HG03103 (cell line): ENCODE results near the gene SHC3.

Experiments
- ATAC-seq: cut with Tn5 transposase; IDR thresholded peaks from one replicate; pipeline ENCODE4 v1.9.1; 2021; ENCODE audit warnings: low read depth; ENCODE audit not compliant: unreplicated experiment

SHC3 gene

DNA sequence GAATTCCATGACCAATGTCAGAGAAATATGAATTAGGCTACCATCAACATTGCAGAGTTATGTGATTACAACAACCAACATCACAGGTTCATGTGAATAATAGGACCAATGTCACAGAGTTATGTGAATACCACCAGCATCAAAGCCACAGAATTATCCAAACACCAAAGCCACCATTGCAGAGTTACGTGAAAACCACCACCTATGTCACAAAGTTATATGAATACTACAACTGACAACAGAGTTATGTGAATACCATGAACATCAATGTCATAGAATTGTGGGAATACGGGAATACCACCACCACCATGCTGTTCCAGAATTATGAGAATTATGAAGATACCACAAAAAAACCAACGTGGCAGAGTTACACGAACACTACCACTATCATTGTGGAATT, 64.8 kb downstream of the SHC3 start:
- ATAC-seq, result no peak

GRCh38 chr9:89112243-89112642, 66.4 kb downstream of the SHC3 start:
- ATAC-seq, result no peak

- no peak for ATAC-seq
These were observed 69.0 kb downstream of the SHC3 start for GRCh38 chr9:89109666-89110065.

DNA sequence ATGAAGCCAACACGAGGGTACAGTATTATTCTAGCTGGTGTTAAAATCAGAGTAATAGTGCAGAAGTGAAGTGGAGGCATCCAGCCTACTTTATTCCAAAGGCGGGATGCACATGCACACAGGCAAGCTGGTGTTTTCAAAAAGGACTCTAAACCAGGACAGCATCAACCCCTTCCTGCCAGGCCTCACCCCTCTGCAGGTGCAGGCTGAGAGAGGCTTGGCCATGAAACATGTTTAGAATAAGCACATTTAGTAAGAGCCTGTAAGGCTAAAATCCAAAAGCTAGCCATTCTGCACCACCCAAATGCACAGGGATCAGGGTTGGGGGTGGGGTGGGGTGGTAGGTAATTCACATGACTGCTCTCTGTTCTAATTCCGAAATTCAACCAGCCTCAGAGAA, 71.2 kb downstream of the SHC3 start:
- ATAC-seq, result no peak

DNA sequence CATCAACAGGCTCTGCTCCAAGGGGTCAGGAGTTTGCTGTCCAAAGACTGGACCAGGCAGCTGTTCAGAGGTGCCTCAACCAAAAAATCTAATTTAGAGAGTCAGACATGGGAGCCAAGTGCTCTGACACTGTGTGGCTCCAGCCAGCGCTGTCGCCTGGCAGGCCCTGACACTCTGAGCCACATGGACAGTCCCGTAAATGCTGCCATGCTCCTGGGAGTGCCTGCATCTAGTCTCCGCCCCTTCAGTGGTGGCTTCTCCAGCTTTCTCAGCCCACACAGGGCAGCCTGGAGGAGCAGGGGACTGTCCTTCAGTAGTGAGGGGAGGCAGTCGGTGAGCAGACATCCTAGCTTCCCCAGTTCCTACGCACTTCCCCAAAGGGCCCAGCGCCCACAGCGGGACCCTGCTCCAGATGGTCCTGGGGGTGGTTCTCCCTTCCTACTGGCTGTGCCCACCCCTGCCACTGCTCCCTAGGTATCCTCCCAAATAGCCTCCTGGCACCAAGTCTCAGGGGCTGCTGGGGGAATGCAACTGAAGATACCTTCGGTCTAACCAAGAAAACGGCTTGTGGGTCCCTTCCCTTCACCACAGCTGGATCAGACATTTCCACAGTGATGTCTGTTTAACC, 72.3 kb downstream of the SHC3 start:
- no peak for ATAC-seq

DNA sequence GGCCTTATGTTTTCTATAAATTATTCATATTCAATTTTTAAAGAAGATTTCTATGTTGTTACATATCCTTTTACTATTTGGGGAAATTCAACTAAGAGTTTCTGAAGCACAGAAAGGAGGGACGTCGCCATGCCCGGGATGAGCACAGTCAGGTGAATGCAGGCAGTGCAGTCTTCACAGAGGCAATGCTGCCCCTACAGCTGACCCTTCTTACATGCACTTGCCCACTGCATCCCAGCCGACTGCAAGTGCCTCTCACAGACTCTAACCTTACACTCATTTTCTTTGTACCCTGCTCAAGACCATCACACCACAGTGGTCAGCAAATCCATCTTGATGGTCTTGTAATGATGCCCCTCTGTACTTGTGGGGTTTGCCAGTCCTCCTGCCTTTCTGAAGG, 73.8 kb downstream of the SHC3 start:
- no peak for ATAC-seq

GRCh38 chr9:89097219-89097618, 81.4 kb downstream of the SHC3 start:
- ATAC-seq, result no peak

DNA sequence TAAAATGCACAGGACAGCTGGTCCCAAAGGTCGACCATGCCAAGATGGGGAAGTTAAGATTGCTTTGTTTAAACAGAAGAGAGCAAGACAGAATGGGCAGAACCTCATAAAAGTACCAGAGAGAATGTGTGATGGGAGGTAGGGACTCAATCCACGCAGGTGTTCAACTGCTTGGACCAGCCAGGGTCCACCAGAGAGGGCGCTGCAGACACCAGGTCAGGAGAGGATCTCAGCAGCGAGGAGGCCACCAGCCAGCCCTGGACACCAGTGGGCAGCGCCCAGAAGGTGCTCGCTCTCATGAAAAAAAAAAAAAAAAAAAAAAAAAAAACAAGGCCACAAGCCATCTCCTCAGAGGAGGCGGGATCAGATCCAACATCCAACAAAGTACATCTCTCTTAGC, 81.8 kb downstream of the SHC3 start:
- no peak for ATAC-seq

DNA sequence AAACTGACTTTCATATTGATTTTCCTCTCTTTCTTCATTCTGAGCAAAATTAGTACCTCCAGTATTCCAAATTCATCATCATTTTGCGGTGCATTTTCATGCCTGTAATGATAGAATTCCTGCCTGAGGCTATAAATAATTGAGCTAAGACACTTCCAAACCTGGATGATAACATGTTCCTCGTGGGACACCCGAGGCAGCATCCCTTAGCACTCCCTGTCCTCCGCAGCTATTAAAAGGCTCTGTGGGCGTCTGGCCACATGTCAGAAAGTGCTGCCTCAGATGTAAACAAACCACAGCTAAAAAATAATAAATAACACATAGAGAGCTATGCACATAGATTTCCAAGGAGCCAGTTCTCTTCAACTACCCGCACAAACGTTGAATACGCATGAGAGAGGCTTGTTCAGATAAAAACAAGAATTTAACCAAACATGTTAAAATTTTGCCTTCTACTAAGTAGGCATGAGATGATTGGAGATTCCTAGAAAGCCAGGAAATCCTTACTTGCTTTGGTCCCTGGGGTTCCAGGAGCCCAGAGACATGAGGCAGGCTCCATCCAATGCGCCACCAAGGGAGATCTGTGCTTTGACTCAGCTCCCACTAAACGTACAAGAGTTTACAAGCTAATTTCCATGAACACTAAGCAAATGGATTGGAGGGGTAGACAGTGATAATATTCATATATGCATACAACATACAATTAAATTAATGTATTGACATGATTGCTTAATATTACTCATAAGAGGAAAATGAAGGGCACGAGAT, 82.7 kb downstream of the SHC3 start:
- no peak for ATAC-seq

- ATAC-seq, result no peak
These were observed 85.2 kb downstream of the SHC3 start for GRCh38 chr9:89093201-89093975.

- ATAC-seq, result no peak
These were observed 89.4 kb downstream of the SHC3 start for GRCh38 chr9:89089176-89089575.

DNA sequence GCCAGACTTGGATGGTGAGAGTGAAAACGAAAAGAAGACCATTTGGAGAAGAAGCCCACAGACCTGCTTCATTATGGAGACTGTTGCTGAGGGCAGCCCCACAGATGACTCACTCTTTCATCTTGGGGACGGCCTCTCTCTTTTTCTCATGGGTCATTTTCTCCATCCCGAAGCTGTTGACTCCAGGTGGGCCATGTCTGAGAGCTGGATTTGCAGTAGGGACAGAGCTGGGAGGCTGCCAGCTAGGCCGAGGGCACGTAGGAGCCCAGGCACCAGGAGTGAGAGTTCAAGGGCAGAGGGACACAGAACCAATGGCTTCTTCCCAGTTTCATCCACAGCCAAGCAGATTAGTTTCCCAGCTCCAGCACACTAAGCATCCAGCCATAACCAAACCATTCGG, 95.0 kb downstream of the SHC3 start:
- no peak for ATAC-seq

DNA sequence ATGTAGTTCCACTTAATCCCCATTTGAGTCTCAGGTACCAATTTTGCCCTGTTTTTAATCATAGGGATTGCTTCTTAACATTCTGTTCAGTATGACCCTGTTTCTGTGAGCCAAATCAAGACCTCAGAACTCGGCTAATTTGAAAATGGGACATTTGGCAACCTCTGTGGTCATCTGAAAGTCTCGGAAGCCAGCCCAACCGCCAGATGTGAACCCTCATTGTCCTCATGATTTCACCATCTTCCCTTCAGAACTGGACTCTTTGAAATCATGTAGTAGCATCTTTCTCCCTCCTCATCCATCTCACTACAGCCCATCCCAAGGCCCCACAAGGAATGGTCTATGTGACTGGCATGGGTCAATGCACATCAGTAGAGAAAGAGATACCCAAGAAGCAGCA, 98.4 kb downstream of the SHC3 start:
- ATAC-seq, result no peak

- no peak for ATAC-seq
These were observed 99.2 kb downstream of the SHC3 start for GRCh38 chr9:89079391-89079790.

DNA sequence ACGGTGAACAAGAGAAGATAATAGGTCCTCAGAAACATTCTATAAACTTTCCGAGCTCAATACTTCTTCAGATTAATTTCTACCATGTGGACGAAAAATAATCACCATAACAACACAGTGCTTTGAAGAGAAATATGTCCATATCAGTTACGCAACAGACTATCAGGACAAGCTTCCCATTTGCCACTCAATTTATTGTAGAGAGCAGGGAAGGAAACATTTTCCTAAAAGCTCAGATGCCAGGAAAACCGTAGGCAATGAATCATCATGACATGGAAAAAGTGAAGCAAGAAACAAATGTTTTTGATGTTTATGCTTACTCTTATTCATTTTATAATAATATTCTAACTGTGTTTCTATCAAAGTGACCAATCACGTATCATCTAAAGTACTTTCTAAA, 99.8 kb downstream of the SHC3 start:
- no peak for ATAC-seq

DNA sequence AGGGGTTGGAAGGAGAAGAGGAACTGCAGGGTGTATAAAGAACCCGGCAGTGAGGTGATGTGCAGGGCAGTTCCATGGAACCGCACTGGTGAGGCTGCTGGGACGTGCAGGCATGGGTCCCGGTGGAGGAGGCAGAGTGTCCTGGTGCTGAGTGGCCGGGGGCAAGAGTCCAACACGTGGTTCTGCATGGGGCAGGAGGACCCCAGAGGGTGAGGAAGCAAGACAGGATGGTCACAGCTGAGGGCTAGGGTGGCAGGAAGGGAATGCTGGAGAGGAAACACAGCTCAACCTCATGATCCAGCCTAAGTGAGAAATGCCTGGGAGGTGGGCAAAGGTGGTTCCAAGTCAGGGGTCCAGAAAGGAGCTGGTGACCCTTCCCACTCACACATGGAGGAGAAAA, 100.2 kb downstream of the SHC3 start:
- ATAC-seq, result no peak

- no peak for ATAC-seq
These were observed 101.1 kb downstream of the SHC3 start for GRCh38 chr9:89077519-89077918.

DNA sequence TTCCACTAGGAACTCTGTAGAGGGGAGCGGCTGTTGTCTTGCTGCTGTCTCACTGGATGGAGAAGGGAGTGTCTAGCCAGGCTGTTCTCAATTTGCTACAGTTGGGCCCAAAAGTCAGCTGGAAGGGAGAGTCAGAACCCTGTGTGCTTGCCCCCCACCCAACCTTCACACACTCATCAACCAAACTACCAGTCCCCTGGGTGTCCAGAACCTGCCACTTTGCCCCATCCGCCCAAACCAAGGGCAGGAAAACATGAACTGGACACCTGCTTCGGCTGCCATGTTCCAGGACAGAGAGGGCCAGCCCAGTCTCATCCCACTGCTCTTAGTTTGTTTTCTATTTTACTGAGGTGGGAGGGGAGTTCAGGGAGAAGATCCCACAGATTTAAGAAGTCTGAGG, 105.2 kb downstream of the SHC3 start:
- no peak for ATAC-seq

GRCh38 chr9:89071591-89071990, 107.0 kb downstream of the SHC3 start:
- ATAC-seq, result no peak

- no peak for ATAC-seq
These were observed 111.8 kb downstream of the SHC3 start for GRCh38 chr9:89066835-89067234.

DNA sequence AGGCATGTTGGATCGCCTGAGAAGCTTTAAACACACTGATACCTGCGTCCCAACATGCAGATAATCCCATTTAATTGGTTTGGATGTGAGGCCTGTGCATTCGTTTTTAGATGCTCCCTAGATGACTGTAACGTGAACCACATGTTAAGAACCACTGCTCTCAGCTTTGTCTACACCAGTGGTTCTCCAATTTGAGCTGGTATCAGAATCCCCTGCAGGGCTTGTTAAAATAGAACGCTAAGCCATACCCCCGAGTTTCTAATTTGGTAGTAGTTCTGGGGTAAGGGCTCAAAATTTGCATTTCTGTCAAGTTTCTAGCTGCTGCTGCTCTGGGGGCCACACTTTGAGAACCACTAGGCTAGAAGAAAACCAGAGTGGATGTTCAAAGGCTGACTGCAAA, 112.7 kb downstream of the SHC3 start:
- ATAC-seq, result no peak

DNA sequence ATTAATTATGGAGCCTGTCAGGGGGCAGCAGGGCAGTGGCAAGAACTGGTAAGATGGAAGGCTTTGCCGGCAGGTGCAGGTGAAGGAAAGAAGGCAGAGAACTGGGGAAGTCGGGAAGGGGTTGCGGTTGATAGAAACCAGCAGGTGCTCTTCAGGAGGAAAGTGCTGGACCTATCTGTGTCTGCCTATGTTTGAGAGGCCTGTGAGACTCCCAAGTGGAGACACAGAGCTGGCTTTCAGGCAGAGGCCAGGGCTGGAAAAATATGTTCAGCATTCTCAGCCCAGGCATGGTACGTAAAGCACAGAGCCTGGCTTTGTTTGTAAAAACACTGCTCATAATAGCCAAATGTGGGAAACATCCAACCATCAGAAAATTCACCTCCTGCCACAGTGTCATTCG, 117.8 kb downstream of the SHC3 start:
- ATAC-seq, result no peak
